ENCODE results near the gene MED12. TPM values are rescaled to one million over a fixed set of nuclear protein-coding genes. Genes with fewer than 3 reads are reported as not detected.

MED12 gene
- total RNA-seq (2022; extraction: Qiagen RNA extraction): 9.0 to 13.9 TPM (median 12.2 TPM) in 5 replicates

DNA sequence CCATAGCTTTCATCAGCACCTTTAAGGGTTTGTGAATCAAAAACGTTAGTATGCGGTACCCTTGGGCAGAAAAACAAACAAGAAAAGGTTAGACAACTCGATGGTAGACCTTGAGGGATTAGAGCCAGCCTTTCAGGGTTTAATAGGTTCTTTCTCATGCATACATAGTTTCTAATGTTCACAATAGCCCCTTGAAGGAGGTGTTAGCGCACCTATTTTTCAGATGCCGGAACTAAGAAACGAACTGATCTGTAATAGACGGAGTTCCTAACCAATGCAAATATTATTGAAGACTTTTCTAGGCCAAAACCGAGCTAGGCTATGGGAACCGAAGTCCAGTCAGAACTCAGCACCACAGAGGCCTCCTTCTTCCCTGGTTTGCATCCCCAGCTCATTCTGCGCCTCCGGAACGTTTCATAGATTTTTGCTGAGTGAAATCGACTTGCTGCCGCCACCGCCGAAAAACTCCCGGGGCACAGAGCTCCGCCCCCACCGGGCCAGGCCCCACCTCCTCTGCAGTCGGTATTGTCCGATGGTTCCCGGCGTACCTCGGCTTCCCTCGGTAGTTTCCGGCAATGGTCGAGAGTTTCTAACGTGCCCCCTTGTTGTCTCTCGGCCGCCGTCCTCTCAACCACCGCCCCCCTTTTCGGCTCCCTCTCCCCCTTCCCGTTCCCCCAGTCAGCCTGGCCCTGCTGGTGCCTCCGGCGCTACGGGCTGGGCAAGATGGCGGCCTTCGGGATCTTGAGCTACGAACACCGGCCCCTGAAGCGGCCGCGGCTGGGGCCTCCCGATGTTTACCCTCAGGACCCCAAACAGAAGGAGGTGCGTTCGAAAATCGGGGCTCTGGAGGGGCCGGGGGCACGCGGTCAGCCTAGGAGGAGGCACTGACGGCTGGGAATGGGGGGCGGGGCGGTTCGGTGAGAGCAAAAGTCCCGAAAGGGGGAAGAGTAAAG is at the start of gene MED12:
Gene MED12, plus strand, starts transcription at position 565 of the 953 bp plus-strand sequence. Its CDS starts 159 bp downstream, at position 724.

DNA sequence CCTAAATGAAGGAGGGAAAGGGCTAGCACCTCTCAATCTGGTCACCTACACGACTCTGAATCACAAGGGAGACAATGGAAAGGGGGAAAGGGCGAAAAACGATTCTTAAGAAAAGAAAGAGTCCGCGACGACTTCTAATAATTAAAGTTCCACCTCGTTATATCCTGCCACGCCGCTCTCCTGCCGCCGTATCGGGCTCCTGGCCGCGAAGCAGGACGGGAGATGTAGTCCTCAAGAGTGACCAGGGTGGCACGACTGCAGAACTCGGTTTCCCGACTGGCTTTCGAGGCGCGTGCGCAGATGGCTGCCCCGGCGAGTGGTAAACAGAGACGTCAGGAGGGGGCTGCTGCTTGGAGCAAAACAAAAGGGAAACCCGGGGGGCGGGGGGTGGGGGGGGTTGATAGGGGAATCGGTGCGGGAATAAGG is 22.8 kb upstream of the MED12 start, which contains the start of gene FOXO4:
Gene FOXO4, plus strand, starts transcription at position 297 of the 426 bp plus-strand sequence. CDS start 678 bp downstream, outside the sequence.

DNA sequence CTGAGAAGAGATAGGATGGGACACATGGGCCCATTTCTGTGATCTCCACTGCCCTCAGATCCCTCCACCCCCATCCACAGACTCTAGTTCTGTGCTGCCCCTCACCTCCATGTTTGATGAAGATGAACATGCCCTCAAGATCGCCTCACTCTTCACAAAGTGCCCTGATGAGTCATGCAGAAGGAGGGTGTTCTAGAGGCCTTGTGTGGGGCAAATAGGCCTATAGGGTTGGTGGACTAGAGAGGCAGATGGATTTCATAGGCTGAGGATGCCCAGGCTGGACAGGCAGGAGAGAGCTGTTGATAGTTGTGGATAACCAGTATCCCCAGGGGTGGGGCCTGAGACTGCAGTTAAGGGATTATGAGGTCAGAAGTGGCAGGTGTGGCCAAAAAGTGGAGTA is 12.0 kb upstream of the MED12 start, which contains the start of gene CXorf65:
Gene CXorf65, minus strand, starts transcription at position 314 of the 400 bp plus-strand sequence. Its CDS starts 184 bp downstream, at position 130.

DNA sequence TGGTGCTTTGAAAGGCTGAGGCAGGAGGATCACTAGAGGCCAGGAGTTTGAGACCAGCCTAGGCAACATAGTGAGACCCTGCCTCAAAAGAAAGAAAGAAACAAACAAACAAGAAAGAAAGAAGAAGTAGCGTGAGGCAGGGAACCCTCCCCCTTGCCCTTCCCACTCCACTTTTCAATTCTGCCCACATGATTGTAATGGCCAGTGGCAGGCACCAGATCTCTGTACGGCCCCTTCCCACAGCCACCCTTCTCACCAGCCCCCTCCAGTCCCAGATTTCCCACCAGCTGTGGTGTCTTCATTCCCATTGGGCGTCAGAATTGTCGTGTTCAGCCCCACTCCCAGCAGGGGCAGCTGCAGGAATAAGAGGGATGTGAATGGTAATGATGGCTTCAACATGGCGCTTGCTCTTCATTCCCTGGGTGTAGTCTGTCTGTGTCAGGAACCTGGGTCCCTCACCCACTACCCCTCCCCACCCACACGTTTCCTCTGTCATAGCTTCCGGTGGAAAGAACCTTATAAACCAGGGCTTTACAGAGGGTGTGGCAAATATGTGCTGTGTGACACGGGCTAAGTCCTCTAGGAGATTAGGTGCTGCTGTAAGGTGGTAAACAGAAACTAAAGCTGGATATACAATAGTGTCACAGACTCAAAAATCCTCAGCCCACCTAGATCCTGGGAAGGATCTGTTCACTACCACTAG is 7.1 kb upstream of the MED12 start, which contains the start of gene IL2RG:
Gene IL2RG, minus strand, starts transcription at position 437 of the 703 bp plus-strand sequence. Its CDS starts 38 bp downstream, at position 399.

DNA sequence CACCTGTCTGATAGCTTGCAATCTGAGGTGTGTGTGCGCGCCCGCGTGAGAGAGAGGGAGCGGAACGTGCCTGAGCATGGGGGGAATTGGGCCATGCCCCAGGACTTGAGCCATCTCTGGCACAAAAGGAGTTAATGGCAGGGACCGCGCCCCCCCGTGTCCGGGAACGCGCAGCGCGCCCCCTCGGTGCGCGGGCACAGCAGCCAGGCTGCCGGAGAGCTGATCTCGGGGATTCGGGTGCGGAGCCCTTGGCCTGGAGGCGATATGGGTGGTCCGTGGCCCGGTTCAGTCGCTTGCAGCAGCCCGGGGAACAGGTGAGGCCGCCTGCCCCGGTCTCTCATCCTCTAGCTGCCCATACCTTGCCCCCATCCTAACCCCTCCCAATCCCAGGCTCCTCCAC is 26.3 kb downstream of the MED12 start, which contains the start of gene NLGN3:
Gene NLGN3, plus strand, starts transcription at position 191 of the 400 bp plus-strand sequence. CDS start 2,909 bp downstream, outside the sequence.

Other genes with a start within 250 kb of the MED12 start
- not detected in 5 replicates for gene TEX11, start 209.9 kb upstream of the MED12 start, total RNA-seq (2022; extraction: Qiagen RNA extraction)
- not detected in 5 replicates for gene SLC7A3, start 187.5 kb upstream of the MED12 start, total RNA-seq (2022; extraction: Qiagen RNA extraction)
- 68.0 to 76.9 TPM (median 75.6 TPM) in 5 replicates for gene SNX12, start 50.3 kb upstream of the MED12 start, total RNA-seq (2022; extraction: Qiagen RNA extraction)
- 1.4 to 1.7 TPM (median 1.6 TPM) in 5 replicates for gene FOXO4, start 22.7 kb upstream of the MED12 start, total RNA-seq (2022; extraction: Qiagen RNA extraction)
- not detected in 5 replicates for gene CXorf65, start 11.9 kb upstream of the MED12 start, total RNA-seq (2022; extraction: Qiagen RNA extraction)
- gene IL2RG, start 7.0 kb upstream of the MED12 start, total RNA-seq (2022; extraction: Qiagen RNA extraction): 0.07 to 0.32 TPM in 2 of 5 replicates, not detected in the others
- 0.95 to 1.2 TPM (median 1.1 TPM) in 5 replicates for gene NLGN3, start 26.2 kb downstream of the MED12 start, total RNA-seq (2022; extraction: Qiagen RNA extraction)
- gene GJB1, start 104.6 kb downstream of the MED12 start, total RNA-seq (2022; extraction: Qiagen RNA extraction): 0.11 TPM in 1 of 5 replicates, not detected in the others
- 9.5 to 15.1 TPM (median 13.1 TPM) in 5 replicates for gene ZMYM3, start 135.5 kb downstream of the MED12 start, total RNA-seq (2022; extraction: Qiagen RNA extraction)
- gene NONO, start 165.0 kb downstream of the MED12 start, total RNA-seq (2022; extraction: Qiagen RNA extraction): 341 to 406 TPM (median 374 TPM) in 5 replicates
- gene ITGB1BP2, start 183.2 kb downstream of the MED12 start, total RNA-seq (2022; extraction: Qiagen RNA extraction): 0.69 to 1.1 TPM (median 0.99 TPM) in 5 replicates
- gene TAF1, start 247.8 kb downstream of the MED12 start, total RNA-seq (2022; extraction: Qiagen RNA extraction): 12.4 to 22.3 TPM (median 16.5 TPM) in 5 replicates